Bladder microvascular endothelial cell (primary cell): ENCODE results near the gene RWDD2A. TPM values are rescaled to one million over a fixed set of nuclear protein-coding genes. Genes with fewer than 3 reads are reported as not detected.

Experiments
- total RNA-seq: library from RNA; depleted of rRNA; stranded (reverse); fragments of >200 nt; gene quantifications from 2 replicates; pipeline ENCODE4 v1.2.3, GENCODE V29; 2014

The RWDD2A gene
- 2.4 and 3.4 TPM in 2 replicates for total RNA-seq

GRCh38 chr6:83192871-83193746 lies at the start of gene RWDD2A, which contains the start of gene PGM3:
Gene RWDD2A (plus strand): TSS chr6:83193357. CDS start chr6:83194452, 1,095 bp downstream.
Gene PGM3 (minus strand): TSS chr6:83193265. CDS start chr6:83191012, 2,253 bp downstream.

Other genes with a start within 250 kb of the RWDD2A start
- gene UBE3D, start 127.5 kb upstream of the RWDD2A start, total RNA-seq: 2.9 and 3.6 TPM in 2 replicates
- gene DOP1A, start 125.7 kb upstream of the RWDD2A start, total RNA-seq: 11.5 and 21.5 TPM in 2 replicates
- gene PGM3, start 92 bp upstream of the RWDD2A start, total RNA-seq: 46.0 and 79.7 TPM in 2 replicates
- 6.3 and 8.4 TPM in 2 replicates for gene ME1, start 237.7 kb downstream of the RWDD2A start, total RNA-seq